Psoas muscle (tissue), 8 donors: ENCODE results near the gene LGALS7B. TPM values are rescaled to one million over a fixed set of nuclear protein-coding genes. Genes with fewer than 3 reads are reported as not detected.
A peak's percentile ranks its signal among the peaks of the same experiment; 100 is the strongest.

Source experiments
- ATAC-seq, 4 donors: fragments of 200-7000 bp; cut with Tn5 transposase; one replicate each; pipeline ENCODE4 v1.9.1; 2020; ENCODE audit warnings: moderate library complexity in 3 of 4, mild to moderate bottlenecking in 2 of 4
- DNase-seq, 2 donors: peaks; one replicate each; pipeline ENCODE4 v3.0.0-alpha.2; 2020
- H3K27ac ChIP-seq: fragments of 200-600 bp; one replicate; pipeline ENCODE4 v1.8.0; 2022
- H3K27me3 ChIP-seq, 3 donors: fragments of 200-600 bp in 1 of 3; one replicate each; pipeline versions ENCODE4 v1.6.1 to v1.8.0; 2013 to 2022; ENCODE audit warnings: low read length in 2 of 3, mild to moderate bottlenecking in 2 of 3, moderate library complexity in 1 of 3; ENCODE audit not compliant: insufficient read depth in 3 of 3
- H3K36me3 ChIP-seq, 2 donors: fragments of 200-600 bp in 1 of 2; one replicate each; pipeline versions ENCODE4 v1.6.1 to v1.8.0; 2013 to 2022; ENCODE audit warnings: low read depth in 1 of 2, mild to moderate bottlenecking in 1 of 2, moderate library complexity in 1 of 2; ENCODE audit not compliant: insufficient read depth in 1 of 2
- H3K4me1 ChIP-seq: fragments of 200-600 bp; one replicate; pipeline ENCODE4 v1.8.0; 2022
- H3K4me3 ChIP-seq: fragments of 200-600 bp; one replicate; pipeline ENCODE4 v1.8.0; 2022; ENCODE audit warnings: mild to moderate bottlenecking
- H3K9me3 ChIP-seq: fragments of 200-600 bp; one replicate; pipeline ENCODE4 v1.8.0; 2022
- WGBS, 3 donors: extraction: QIAGEN DNeasy Blood & Tissue Kit; methylation state at CpG; one replicate each; pipeline versions ENCODE4 v1.1.6 to v1.1.7; 2013; 5-methylcytosine and 5-hydroxymethylcytosine counted together
- intact Hi-C, 2 donors: fragments of 100-400 bp; cut with DNase I; formaldehyde crosslinking; loops; one replicate each; pipeline versions ENCODE4 v1.11.0 to v1.14.2; 2022
- polyA plus RNA-seq, 3 donors: library from polyadenylated mRNA; stranded (reverse); fragments of 200-250 nt; gene quantifications; one replicate each; pipeline ENCODE4 v1.2.3, GENCODE V29; 2013
- total RNA-seq, 4 donors: library from RNA; stranded (reverse); fragmentation: NEBNext Ultra II Directional in 2 of 4; extraction: Animal tissue kit (Norgen Biotek cat#: 25700) in 2 of 4; gene quantifications; one replicate each; pipeline versions ENCODE4 v1.2.1 to v1.2.4, GENCODE V29; 2021 to 2023
- TF ChIP-seq, protein P1 (sequence below): fragments of 200-600 bp; IDR thresholded peaks from one replicate; pipeline ENCODE4 v1.8.0; 2022; ENCODE audit warnings: antibody characterized with exemption
- donor health status: healthy with polysubstance abuse.
- donor health status: DM: no; HTN: no; CAD: no; lungs with moderate emphysema.
- donor health status: Bipolar disorder and iron deficiency.
- donor health status: healthy.
- donor health status: DM: yes; HTN: yes; CAD: no.
- donor health status: DM: no; HTN: no; CAD: no.
- donor health status: DM: no; HTN: no; CAD: no.
- donor health status: DM: yes; HTN: yes; CAD: no.

LGALS7B gene
- total and polyA plus RNA-seq, 7 donors, result 0.91 TPM; not detected in 6

DNA sequence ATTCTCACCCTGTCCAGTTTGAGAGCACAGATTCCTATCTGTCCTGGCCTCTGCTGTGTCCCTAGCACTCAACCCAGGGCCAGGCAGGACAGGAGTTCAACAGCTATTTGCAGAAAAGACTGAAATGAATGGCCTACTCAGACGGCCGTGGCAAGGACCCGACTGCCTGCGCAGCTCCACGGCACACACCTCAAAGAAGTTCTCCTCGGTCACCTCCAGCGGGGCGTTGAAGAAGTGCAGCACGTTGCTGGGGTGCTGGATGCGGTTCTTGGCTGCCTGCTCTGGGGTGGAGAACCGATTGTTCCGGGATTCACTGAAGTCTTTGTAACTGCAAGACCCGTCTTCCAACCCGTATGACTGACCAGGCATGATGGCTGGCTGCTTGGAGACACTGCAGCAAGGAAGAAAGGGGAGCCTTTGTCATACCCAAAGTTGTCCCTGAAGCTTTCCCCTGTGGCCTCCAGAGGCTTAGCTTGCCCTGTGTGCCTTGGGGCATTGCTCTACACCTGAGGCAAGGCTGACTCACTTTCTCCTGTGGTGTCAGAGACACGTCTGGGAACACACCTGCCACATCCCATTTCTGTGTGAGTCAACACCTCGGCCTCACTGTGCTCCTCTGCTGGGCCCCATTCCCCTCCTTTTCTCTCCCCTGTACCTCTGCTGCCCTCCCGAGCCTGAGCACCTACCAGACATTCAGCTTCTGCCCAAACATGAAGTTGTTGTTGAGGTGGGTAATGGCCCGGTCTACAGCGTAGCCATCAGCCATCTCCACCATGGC, 49.4 kb downstream of the LGALS7B start:
- DNase-seq, result peak in 1 of 2 donors; percentile 52
- Histone ChIP-seq H3K36me3 (peaks cover 24 to 80% of the 10 kb centered on the region in 2 donors), H3K4me3 (no peak overlapping the region), H3K4me1 (peaks cover 79% of the 10 kb centered on the region), H3K9me3 (no peaks in the 10 kb centered on the region), H3K27me3 (no peaks in the 10 kb centered on the region), H3K27ac (peak overlapping the region; percentile 99)
- intact Hi-C loops, result loop anchor here in 1 of 2 donors (10.0 kb wide), 1 partner anchor 194 kb away; the partner anchor contains the start of gene ACTN4
- peak; percentile 19 to 59 (median 40) for ATAC-seq
- TF ChIP-seq, protein P1, sequence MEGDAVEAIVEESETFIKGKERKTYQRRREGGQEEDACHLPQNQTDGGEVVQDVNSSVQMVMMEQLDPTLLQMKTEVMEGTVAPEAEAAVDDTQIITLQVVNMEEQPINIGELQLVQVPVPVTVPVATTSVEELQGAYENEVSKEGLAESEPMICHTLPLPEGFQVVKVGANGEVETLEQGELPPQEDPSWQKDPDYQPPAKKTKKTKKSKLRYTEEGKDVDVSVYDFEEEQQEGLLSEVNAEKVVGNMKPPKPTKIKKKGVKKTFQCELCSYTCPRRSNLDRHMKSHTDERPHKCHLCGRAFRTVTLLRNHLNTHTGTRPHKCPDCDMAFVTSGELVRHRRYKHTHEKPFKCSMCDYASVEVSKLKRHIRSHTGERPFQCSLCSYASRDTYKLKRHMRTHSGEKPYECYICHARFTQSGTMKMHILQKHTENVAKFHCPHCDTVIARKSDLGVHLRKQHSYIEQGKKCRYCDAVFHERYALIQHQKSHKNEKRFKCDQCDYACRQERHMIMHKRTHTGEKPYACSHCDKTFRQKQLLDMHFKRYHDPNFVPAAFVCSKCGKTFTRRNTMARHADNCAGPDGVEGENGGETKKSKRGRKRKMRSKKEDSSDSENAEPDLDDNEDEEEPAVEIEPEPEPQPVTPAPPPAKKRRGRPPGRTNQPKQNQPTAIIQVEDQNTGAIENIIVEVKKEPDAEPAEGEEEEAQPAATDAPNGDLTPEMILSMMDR, result no peak
- WGBS, 3 donors, result 48 to 64% (median 59%) methylated on average over 15 to 19 of the region's 19 CpGs

DNA sequence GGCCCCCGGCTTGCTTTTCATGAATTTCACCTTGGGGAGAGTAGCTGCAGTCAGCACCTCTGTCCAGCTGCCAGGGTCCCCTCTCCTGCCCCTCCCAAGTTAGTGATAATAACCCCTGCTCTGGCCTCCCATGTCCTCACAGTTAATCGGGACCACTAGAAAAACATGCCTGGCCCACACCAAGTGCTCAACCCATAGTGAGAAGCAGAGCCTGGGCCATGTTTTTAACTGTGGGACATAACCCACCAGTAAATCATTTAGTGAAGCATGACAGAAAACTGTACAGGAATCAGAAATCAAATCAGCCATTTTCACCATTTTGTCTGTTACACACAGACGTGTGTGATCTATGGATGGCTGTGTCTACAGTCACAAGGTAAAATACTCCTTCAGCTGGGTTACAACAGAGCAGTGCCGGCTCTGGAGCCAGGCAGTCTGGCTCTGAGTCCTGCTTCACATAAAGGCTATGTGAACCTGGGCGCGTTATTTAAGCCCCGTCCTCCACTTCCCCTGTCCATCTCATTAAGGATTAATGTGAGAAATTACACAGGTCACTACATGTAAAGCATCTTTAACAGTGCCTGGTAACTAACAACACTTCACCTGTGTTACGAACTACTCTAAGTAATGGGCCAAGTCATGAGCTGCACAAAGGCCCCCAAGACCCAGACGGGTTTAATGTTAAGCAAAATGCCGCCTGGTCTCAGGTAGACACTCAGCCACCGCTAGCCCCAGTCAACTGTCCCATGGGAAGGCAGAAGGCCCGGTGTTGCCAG, 50.2 kb downstream of the LGALS7B start:
- H3K36me3 ChIP-seq, result peaks cover 31 to 87% of the 10 kb centered on the region in 2 donors
- 61 to 66% (median 64%) methylated on average over 12 of the region's 12 CpGs for WGBS, 3 donors
- H3K9me3 ChIP-seq, result no peaks in the 10 kb centered on the region
- TF ChIP-seq, protein P1, result no peak
- intact Hi-C loops, result loop anchor here in 1 of 2 donors (10.0 kb wide), 1 partner anchor 194 kb away; the partner anchor contains the start of gene ACTN4
- peaks cover 87% of the 10 kb centered on the region for H3K4me1 ChIP-seq
- no peak overlapping the region for H3K4me3 ChIP-seq
- DNase-seq, result peak in 1 of 2 donors; percentile 39
- peak overlapping the region; percentile 99 for H3K27ac ChIP-seq
- no peak for ATAC-seq
- no peaks in the 10 kb centered on the region for H3K27me3 ChIP-seq

DNA sequence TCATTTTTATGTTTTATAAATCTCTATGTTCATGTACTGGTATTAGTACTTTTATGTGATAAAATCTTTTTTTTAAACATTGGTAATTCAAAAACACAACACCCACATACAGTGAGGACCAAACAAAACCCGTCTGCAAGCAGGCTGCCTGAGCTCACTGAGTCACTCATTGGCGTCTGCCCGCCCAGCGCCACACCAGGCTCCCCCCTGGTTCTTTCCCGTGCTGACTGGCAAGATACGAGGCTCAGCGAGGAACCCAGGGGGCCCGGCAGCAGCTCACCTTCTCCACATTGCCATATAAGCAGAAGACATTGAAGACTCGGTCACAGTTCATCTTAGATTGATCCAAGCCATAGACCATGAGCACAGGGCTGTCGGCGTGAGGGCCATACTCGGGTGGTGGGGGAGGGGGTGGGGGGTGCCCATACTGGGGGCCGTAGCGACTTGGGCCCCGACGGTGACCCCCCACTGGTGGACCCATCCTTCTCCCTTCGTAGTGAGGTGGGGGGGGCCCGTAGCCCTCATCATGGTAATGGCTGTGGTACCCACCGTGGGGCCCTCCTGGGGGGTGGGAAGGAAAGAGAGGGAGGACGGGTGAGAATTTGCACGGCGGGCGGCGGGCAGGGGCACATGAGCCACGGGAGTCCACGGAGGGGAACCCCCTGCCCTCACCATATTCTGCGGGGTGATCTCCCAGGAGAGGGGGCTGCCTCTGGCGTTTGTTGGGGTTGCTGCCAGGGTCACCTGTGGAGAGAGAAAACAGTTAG, 51.0 kb downstream of the LGALS7B start:
- Histone ChIP-seq H3K4me3 (peak overlapping the region; percentile 19), H3K36me3 (peaks cover 34 to 96% of the 10 kb centered on the region in 2 donors), H3K27me3 (no peaks in the 10 kb centered on the region), H3K27ac (peak overlapping the region; percentile 99), H3K4me1 (peaks cover 89% of the 10 kb centered on the region), H3K9me3 (no peaks in the 10 kb centered on the region)
- DNase-seq (peak in 1 of 2 donors; percentile 67), ATAC-seq (peak in 3 of 4 donors; percentile 25 to 48 (median 33))
- TF ChIP-seq, protein P1, result no peak
- 55 to 64% (median 62%) methylated on average over 28 of the region's 28 CpGs for WGBS, 3 donors
- intact Hi-C loops, result loop anchor here in 1 of 2 donors (10.0 kb wide), 1 partner anchor 195 kb away; the partner anchor contains the start of gene ACTN4

DNA sequence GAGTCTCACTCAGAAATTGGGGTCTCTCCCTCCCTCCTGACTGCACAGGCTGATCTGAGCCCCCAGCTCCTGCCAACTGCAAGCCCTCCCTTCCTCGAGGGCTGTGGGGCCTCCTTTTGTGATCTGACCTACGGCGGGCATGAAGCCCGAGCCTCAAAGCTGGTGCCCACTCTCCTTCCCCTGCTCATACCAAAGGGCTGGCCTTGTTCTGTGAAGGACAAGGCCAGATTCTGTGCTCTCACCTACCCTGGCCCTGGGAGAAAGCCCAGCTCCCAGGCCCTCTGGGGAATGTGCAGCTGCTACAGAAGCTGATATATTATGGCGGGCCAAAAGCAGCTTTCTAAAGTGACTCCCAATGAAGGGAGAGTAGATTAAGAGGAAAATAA, 51.6 kb downstream of the LGALS7B start:
- Histone ChIP-seq H3K27me3 (no peaks in the 10 kb centered on the region), H3K27ac (peak overlapping the region; percentile 99), H3K36me3 (peaks cover 34 to 100% of the 10 kb centered on the region in 2 donors), H3K4me1 (peaks cover 89% of the 10 kb centered on the region), H3K4me3 (peak overlapping the region; percentile 19), H3K9me3 (no peaks in the 10 kb centered on the region)
- TF ChIP-seq, protein P1, result no peak
- peak; percentile 59 to 78 (median 70) for ATAC-seq
- intact Hi-C loops, result no loop called here
- DNase-seq, result peak in 1 of 2 donors; percentile 70
- WGBS, 3 donors, result 20 to 44% (median 25%) methylated on average over 5 of the region's 5 CpGs
